NCI-H2029 treated with DMSO at 0.1 percent for 48 hours (cell line): ENCODE data around the gene CCL26.

ENCODE experiments used
- DNase-seq: peaks from one replicate; lab custom pipeline; 2025; lab: John Stamatoyannopoulos, UW

CCL26 gene

GRCh38 chr7:75772081-75773077, at the start of gene CCL26:
Gene CCL26 (minus strand): TSS chr7:75772211. CDS start chr7:75772176, 35 bp downstream.
- no peak for DNase-seq

- no peak for DNase-seq
These were observed 48.7 kb upstream of the CCL26 start for GRCh38 chr7:75820688-75821087.

- no peak for DNase-seq
These were observed 47.7 kb upstream of the CCL26 start for GRCh38 chr7:75819711-75820110.

GRCh38 chr7:75818472-75818871, 46.5 kb upstream of the CCL26 start:
- DNase-seq = no peak

GRCh38 chr7:75817116-75817515, 45.1 kb upstream of the CCL26 start:
- DNase-seq = no peak

- no peak for DNase-seq
These were observed 43.5 kb upstream of the CCL26 start for GRCh38 chr7:75815418-75816064.

- no peak for DNase-seq
These were observed 42.5 kb upstream of the CCL26 start for GRCh38 chr7:75814407-75814947.

GRCh38 chr7:75813781-75814236, 41.8 kb upstream of the CCL26 start, which contains the start of gene CCL24:
Gene CCL24 (minus strand): TSS chr7:75813806. CDS start chr7:75813715, 91 bp downstream.
- no peak for DNase-seq

- no peak for DNase-seq
These were observed 41.1 kb upstream of the CCL26 start for GRCh38 chr7:75813084-75813483.

GRCh38 chr7:75811894-75812678, 40.1 kb upstream of the CCL26 start:
- DNase-seq = no peak

- no peak for DNase-seq
These were observed 37.4 kb upstream of the CCL26 start for GRCh38 chr7:75809396-75809795.

GRCh38 chr7:75808106-75808505, 36.1 kb upstream of the CCL26 start:
- peak; percentile 16 for DNase-seq

GRCh38 chr7:75807452-75807851, 35.4 kb upstream of the CCL26 start:
- DNase-seq = no peak

- DNase-seq = no peak
These were observed 34.7 kb upstream of the CCL26 start for GRCh38 chr7:75806560-75807307.

- no peak for DNase-seq
These were observed 32.7 kb upstream of the CCL26 start for GRCh38 chr7:75804705-75805104.

- no peak for DNase-seq
These were observed 32.0 kb upstream of the CCL26 start for GRCh38 chr7:75804004-75804403.

- no peak for DNase-seq
These were observed 30.5 kb upstream of the CCL26 start for GRCh38 chr7:75802552-75802821.

GRCh38 chr7:75798770-75799169, 26.8 kb upstream of the CCL26 start:
- no peak for DNase-seq

GRCh38 chr7:75796420-75796819, 24.4 kb upstream of the CCL26 start:
- no peak for DNase-seq

GRCh38 chr7:75795831-75796285, 23.8 kb upstream of the CCL26 start:
- no peak for DNase-seq

GRCh38 chr7:75793676-75794075, 21.7 kb upstream of the CCL26 start:
- DNase-seq = no peak
